Measurements from ENCODE around the gene FNIP2.
"Not testable (repeated sequence)": the region's sequence is repeated elsewhere in the genome, so short reads cannot be mapped to it uniquely, and the experiment has no call there.

The FNIP2 gene
- long read RNA-seq, donor 1, partial matches to known transcripts = 22 of 23 reads
- long read RNA-seq, donor 1, other reads (novel, unspliced or antisense) = 0 of 23 reads
- long read RNA-seq, donor 2 = 0 reads
- long read RNA-seq, donor 3 = 0 reads
- long read RNA-seq, donor 4, partial matches to known transcripts = 5 of 5 reads
- long read RNA-seq, donor 4, other reads (novel, unspliced or antisense) = 0 of 5 reads
- long read RNA-seq, donor 5 = 0 reads
- long read RNA-seq, donor 6, partial matches to known transcripts = 0 of 1 reads
- long read RNA-seq, donor 6, other reads (novel, unspliced or antisense) = 0 of 1 reads
- long read RNA-seq, donor 7, partial matches to known transcripts = 33 of 33 reads
- long read RNA-seq, donor 7, other reads (novel, unspliced or antisense) = 0 of 33 reads
- long read RNA-seq, donor 8, partial matches to known transcripts = 18 of 23 reads
- long read RNA-seq, donor 8, other reads (novel, unspliced or antisense) = 5 of 23 reads

- peak; percentile 94 for DNase-seq
Measured at GRCh38 chr4:158768555-158769174, at the start of gene FNIP2. FNIP2 (plus strand) TSS chr4:158769026; CDS start chr4:158769213, 187 bp downstream.

GRCh38 chr4:158721680-158722079 is 47.1 kb upstream of the FNIP2 start:
- no peak for DNase-seq

GRCh38 chr4:158722291-158722916 is 46.4 kb upstream of the FNIP2 start:
- peak; percentile 35 for DNase-seq

- DNase-seq = peak; percentile 94
Measured at GRCh38 chr4:158722917-158723793, 45.7 kb upstream of the FNIP2 start, which contains the start of gene PPID. PPID (minus strand) TSS chr4:158723396; CDS start chr4:158723288, 108 bp downstream.

GRCh38 chr4:158724637-158725036 is 44.2 kb upstream of the FNIP2 start:
- DNase-seq = no peak

- no peak for DNase-seq
Measured at GRCh38 chr4:158726633-158727032, 42.2 kb upstream of the FNIP2 start.

- no peak for DNase-seq
Measured at GRCh38 chr4:158728236-158728635, 40.6 kb upstream of the FNIP2 start.

- peak; percentile 35 for DNase-seq
Measured at GRCh38 chr4:158729716-158730559, 38.9 kb upstream of the FNIP2 start.

- no peak for DNase-seq
Measured at GRCh38 chr4:158738866-158739265, 30.0 kb upstream of the FNIP2 start.

GRCh38 chr4:158739600-158739999 is 29.2 kb upstream of the FNIP2 start:
- no peak for DNase-seq

- DNase-seq = no peak
Measured at GRCh38 chr4:158741326-158742021, 27.4 kb upstream of the FNIP2 start.

- not testable (repeated sequence) for DNase-seq
Measured at GRCh38 chr4:158746537-158746936, 22.3 kb upstream of the FNIP2 start.

GRCh38 chr4:158750379-158750778 is 18.4 kb upstream of the FNIP2 start:
- no peak for DNase-seq

GRCh38 chr4:158754385-158755180 is 14.2 kb upstream of the FNIP2 start:
- no peak for DNase-seq

GRCh38 chr4:158755819-158756218 is 13.0 kb upstream of the FNIP2 start:
- DNase-seq = not testable (repeated sequence)

GRCh38 chr4:158756588-158756987 is 12.2 kb upstream of the FNIP2 start:
- no peak for DNase-seq

GRCh38 chr4:158758142-158758541 is 10.7 kb upstream of the FNIP2 start:
- no peak for DNase-seq

GRCh38 chr4:158758703-158759102 is 10.1 kb upstream of the FNIP2 start:
- no peak for DNase-seq

GRCh38 chr4:158759539-158759938 is 9.3 kb upstream of the FNIP2 start:
- not testable (repeated sequence) for DNase-seq

- no peak for DNase-seq
Measured at GRCh38 chr4:158760866-158761265, 8.0 kb upstream of the FNIP2 start.

Measured in right kidney (tissue), 9 donors.